ENCODE measurements around the gene TMEM170A. TPM values are rescaled to one million over a fixed set of nuclear protein-coding genes. Genes with fewer than 3 reads are reported as not detected.

Gene TMEM170A
- total RNA-seq, 4 donors from 2014 or later, result 7.9 to 9.8 (median 8.6) TPM

DNA sequence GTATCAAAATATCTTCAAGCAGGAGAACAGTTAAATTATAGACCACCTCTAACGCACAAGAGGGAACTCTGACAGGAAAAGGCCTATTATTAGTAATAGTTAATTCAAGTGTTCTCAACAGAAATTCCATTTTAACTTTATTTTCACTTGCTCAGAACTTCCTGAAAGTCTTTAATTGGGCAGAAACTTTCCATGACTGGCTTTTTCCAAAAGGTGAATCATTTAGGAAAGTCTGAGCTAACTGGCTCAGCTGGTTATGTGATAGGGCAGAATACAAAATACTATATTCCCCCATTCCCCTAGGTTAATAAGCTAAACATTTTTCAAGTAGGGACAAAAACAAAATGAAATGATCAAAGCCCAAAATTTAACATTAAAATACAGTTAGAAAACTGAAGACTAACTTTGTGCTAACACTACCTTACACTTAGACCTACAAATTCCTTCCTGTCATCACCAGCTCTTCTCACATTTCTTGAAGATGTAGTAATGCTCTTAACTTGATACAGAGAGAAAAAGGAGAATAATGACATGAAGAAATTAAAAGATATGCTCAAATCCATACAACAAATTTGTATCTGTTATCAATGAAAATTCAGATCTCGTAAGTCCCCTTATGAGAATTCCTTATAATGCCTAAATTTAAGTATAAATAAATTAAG lies 62.2 kb downstream of the TMEM170A start:
- TF ChIP-seq POLR2A (IDR thresholded peaks at IDR 0.05) (no peak), CTCF (IDR thresholded peaks at IDR 0.05 in 4 of 5, conservative IDR thresholded peaks at IDR 0.05 in 1 of 5) (no peak)
- Histone ChIP-seq H3K4me1 (peaks cover 14 to 16% of the 10 kb centered on the region in 2 donors), H3K9me3 (no peaks in the 10 kb centered on the region), H3K36me3 (peaks cover 0 to 6% of the 10 kb centered on the region in 2 donors), H3K27ac (peak overlapping the region; percentile 25 to 58 (median 50)), H3K27me3 (no peaks in the 10 kb centered on the region), H3K4me3 (no peak overlapping the region)
- in situ Hi-C loops (cut with MboI; ENCODE audit: low sequenced_read_pairs in 4 of 4), result loop anchor here in 2 of 4 donors (10.0 to 25.0 kb wide), 2 partner anchors 207 to 415 kb away; partner anchors contain the start of genes WDR59 (in 1 of the 2) and ZNRF1 (in 1 of the 2)
- intact Hi-C loops (cut with DNase I; ENCODE audit: low total_unique reads), result loop anchor here (1.0 kb wide), 1 partner anchor 203 kb away; no protein-coding TSS in a partner anchor
- ATAC-seq (peak in 1 of 2 donors; percentile 76), DNase-seq (no peak)

DNA sequence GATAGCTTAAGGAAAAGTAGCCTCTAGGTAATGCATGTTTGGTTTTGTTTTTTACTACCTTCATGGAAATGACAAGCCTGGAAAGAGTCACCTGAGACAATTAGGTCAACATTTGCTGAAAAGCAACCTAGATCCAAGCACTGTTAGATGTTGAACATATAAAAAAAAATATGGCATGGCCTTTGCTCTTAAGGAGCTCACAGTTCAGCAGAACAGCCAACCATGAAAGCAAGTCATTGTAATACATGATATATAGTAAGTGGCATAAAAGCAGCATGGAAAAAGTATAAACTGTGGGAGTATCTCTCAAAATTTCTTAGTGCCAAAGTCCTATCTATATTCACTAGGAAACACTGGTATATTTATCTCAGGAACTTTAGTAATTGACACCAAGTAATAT lies 62.8 kb downstream of the TMEM170A start:
- Histone ChIP-seq H3K4me1 (peaks cover 14 to 16% of the 10 kb centered on the region in 2 donors), H3K9me3 (no peaks in the 10 kb centered on the region), H3K27me3 (no peaks in the 10 kb centered on the region), H3K27ac (peak overlapping the region; percentile 25 to 58 (median 50)), H3K36me3 (peaks cover 0 to 6% of the 10 kb centered on the region in 2 donors), H3K4me3 (no peak overlapping the region)
- in situ Hi-C loops (cut with MboI; ENCODE audit: low sequenced_read_pairs in 4 of 4) (loop anchor here in 2 of 4 donors (10.0 to 25.0 kb wide), 2 partner anchors 207 to 414 kb away; partner anchors contain the start of genes WDR59 (in 1 of the 2) and ZNRF1 (in 1 of the 2)), intact Hi-C loops (cut with DNase I; ENCODE audit: low total_unique reads) (loop anchor here (1.0 kb wide), 1 partner anchor 202 kb away; no protein-coding TSS in a partner anchor)
- peak in 1 of 2 donors; percentile 26 for ATAC-seq
- TF ChIP-seq CTCF (IDR thresholded peaks at IDR 0.05 in 4 of 5, conservative IDR thresholded peaks at IDR 0.05 in 1 of 5) (no peak), POLR2A (IDR thresholded peaks at IDR 0.05) (no peak)
- DNase-seq, result no peak

GRCh38 chr16:75398333-75398732 lies 66.2 kb downstream of the TMEM170A start:
- in situ Hi-C loops (cut with MboI; ENCODE audit: low sequenced_read_pairs in 4 of 4) (loop anchor here in 1 of 4 donors (25.0 kb wide), 1 partner anchor 411 kb away; the partner anchor contains the start of genes WDR59 and ZNRF1), intact Hi-C loops (cut with DNase I; ENCODE audit: low total_unique reads) (no loop called here)
- TF ChIP-seq CTCF (IDR thresholded peaks at IDR 0.05 in 4 of 5, conservative IDR thresholded peaks at IDR 0.05 in 1 of 5) (no peak), POLR2A (IDR thresholded peaks at IDR 0.05) (no peak)
- ATAC-seq (no peak), DNase-seq (no peak)
- Histone ChIP-seq H3K9me3 (no peaks in the 10 kb centered on the region), H3K36me3 (peaks cover 0 to 7% of the 10 kb centered on the region in 2 donors), H3K4me1 (peaks cover 14 to 16% of the 10 kb centered on the region in 2 donors), H3K27ac (no peak overlapping the region), H3K27me3 (no peaks in the 10 kb centered on the region), H3K4me3 (no peak overlapping the region)

DNA sequence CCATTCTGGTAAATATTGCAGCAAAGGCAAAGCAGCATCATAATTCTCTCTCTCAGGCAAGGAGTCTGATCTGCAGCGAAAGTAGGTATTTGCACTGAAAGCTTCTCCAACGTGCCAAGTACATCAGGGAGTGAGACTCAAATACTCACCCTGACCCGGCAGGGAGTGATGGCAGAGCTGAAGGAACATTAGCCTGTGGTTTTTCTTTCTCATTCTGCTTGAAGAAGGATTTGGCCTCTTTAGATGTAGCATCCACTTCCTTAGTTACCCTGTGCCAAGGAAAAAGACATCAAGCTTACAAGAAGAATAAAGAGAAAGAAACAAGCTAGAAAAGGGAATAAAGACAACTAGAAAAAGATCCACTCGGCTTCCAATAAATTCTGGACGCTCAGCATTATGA lies 69.5 kb downstream of the TMEM170A start:
- H3K4me3 ChIP-seq, result no peak overlapping the region
- in situ Hi-C loops (cut with MboI; ENCODE audit: low sequenced_read_pairs in 4 of 4) (loop anchor here in 1 of 4 donors (25.0 kb wide), 1 partner anchor 408 kb away; the partner anchor contains the start of genes WDR59 and ZNRF1), intact Hi-C loops (cut with DNase I; ENCODE audit: low total_unique reads) (no loop called here)
- H3K9me3 ChIP-seq, result no peaks in the 10 kb centered on the region
- ATAC-seq (no peak), DNase-seq (no peak)
- H3K36me3 ChIP-seq, result peaks cover 0 to 31% of the 10 kb centered on the region in 2 donors
- no peak for TF ChIP-seq CTCF (IDR thresholded peaks at IDR 0.05 in 4 of 5, conservative IDR thresholded peaks at IDR 0.05 in 1 of 5)
- no peak for TF ChIP-seq POLR2A (IDR thresholded peaks at IDR 0.05)
- no peaks in the 10 kb centered on the region for H3K4me1 ChIP-seq
- no peak overlapping the region for H3K27ac ChIP-seq
- H3K27me3 ChIP-seq, result no peaks in the 10 kb centered on the region

Other genes starting within 250 kb of the TMEM170A start
- gene CTRB1, start 245.7 kb downstream of the TMEM170A start, total RNA-seq, result not detected
- 100 to 1,000 TPM; 101 to 153 (median 145) TPM for gene BCAR1, start 213.1 kb downstream of the TMEM170A start, total RNA-seq
- gene CFDP1, start 31.2 kb downstream of the TMEM170A start, total RNA-seq, result 10 to 100 TPM; 20.4 to 28.6 (median 24.2) TPM
- under 1 TPM in 1 of 4 donors, not detected in 3; 0.07 TPM for gene CHST6, start 30.8 kb upstream of the TMEM170A start, total RNA-seq
- under 1 TPM in 1 of 4 donors, not detected in 3; 0.12 TPM for gene CHST5, start 71.4 kb upstream of the TMEM170A start, total RNA-seq
- gene TMEM231, start 91.6 kb upstream of the TMEM170A start, total RNA-seq, result 1 to 10 TPM in 3 of 4 donors, under 1 TPM in 1; 0.76 to 2.3 (median 1.7) TPM
- gene GABARAPL2, start 101.7 kb upstream of the TMEM170A start, total RNA-seq, result 100 to 1,000 TPM in 3 of 4 donors, 10 to 100 TPM in 1; 92.2 to 137 (median 117) TPM
- 10 to 100 TPM; 14.7 to 44.8 (median 19.0) TPM for gene ADAT1, start 158.6 kb upstream of the TMEM170A start, total RNA-seq
- 100 to 1,000 TPM; 183 to 251 (median 206) TPM for gene KARS1, start 183.0 kb upstream of the TMEM170A start, total RNA-seq
- gene TERF2IP, start 183.1 kb upstream of the TMEM170A start, total RNA-seq, result 10 to 100 TPM; 44.5 to 73.6 (median 69.7) TPM
- not detected for gene CPHXL2, start 212.3 kb upstream of the TMEM170A start, total RNA-seq
- not detected for gene DUXB, start 236.8 kb upstream of the TMEM170A start, total RNA-seq

Measured in gastrocnemius medialis (tissue), 4 donors.